Progenitor cell of endocrine pancreas (in vitro differentiated cells): ENCODE measurements around the gene NDC80. TPM values are rescaled to one million over a fixed set of nuclear protein-coding genes. Genes with fewer than 3 reads are reported as not detected.
A peak's percentile ranks its signal among the peaks of the same experiment; 100 is the strongest.

Experiments
- DNase-seq: peaks from one replicate; pipeline ENCODE4 v3.0.0; 2021; ENCODE audit warnings: low spot score; ENCODE audit not compliant: unreplicated experiment
- H3K27ac Mint-ChIP-seq: 2 replicates; pipeline ENCODE4 v1.8.0; 2021; ENCODE audit warnings: mild to moderate bottlenecking, moderate library complexity, mixed read lengths
- H3K27me3 Mint-ChIP-seq: 2 replicates; pipeline ENCODE4 v1.8.0; 2021; ENCODE audit warnings: mixed read lengths
- H3K36me3 Mint-ChIP-seq: 2 replicates; pipeline ENCODE4 v1.8.0; 2022; ENCODE audit warnings: mixed read lengths; ENCODE audit not compliant: insufficient read depth
- H3K4me1 Mint-ChIP-seq: 2 replicates; pipeline ENCODE4 v1.8.0; 2021; ENCODE audit warnings: low read depth, mixed read lengths
- H3K4me3 Mint-ChIP-seq: 2 replicates; pipeline ENCODE4 v1.8.0; 2021; ENCODE audit warnings: low read depth, mild to moderate bottlenecking, moderate library complexity, mixed read lengths
- H3K9me3 Mint-ChIP-seq: 2 replicates; pipeline ENCODE4 v1.8.0; 2021; ENCODE audit warnings: low read depth, mixed read lengths
- total RNA-seq: library from RNA; stranded (reverse); gene quantifications from 2 replicates; pipeline ENCODE4 v1.2.1, GENCODE V29; 2021
- TF ChIP-seq, protein P1 (sequence below): fragments of 200-600 bp; sonication (generic); IDR thresholded peaks from one replicate; pipeline ENCODE4 v1.5.0; 2021; ENCODE audit warnings: antibody characterized with exemption, mild to moderate bottlenecking; ENCODE audit not compliant: unreplicated experiment

Gene NDC80
- total RNA-seq, 1 donor from 2014 or later, result 15.0 TPM

DNA sequence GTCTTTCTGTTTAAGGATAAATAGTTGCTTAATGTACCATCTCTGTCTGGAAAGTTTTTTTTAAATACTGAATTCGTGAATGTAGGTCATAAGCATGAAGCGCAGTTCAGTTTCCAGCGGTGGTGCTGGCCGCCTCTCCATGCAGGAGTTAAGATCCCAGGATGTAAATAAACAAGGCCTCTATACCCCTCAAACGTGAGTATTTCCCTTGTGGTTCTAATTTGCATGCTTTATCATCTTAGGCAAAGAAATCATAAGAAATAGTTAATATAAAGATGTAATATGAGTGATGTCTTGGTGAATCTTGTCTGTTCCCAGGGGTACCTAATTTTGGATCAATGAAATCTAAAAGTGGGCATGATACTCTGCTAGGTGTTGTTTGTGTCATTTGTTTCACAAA lies 1.5 kb downstream of the NDC80 start:
- Mint-ChIP-seq H3K27me3 (no peaks in the 10 kb centered on the region), H3K36me3 (peaks cover under 1% of the 10 kb centered on the region), H3K27ac (no peak overlapping the region), H3K4me3 (peak overlapping the region; percentile 94), H3K4me1 (peaks cover 28% of the 10 kb centered on the region), H3K9me3 (no peaks in the 10 kb centered on the region)
- TF ChIP-seq, protein P1, sequence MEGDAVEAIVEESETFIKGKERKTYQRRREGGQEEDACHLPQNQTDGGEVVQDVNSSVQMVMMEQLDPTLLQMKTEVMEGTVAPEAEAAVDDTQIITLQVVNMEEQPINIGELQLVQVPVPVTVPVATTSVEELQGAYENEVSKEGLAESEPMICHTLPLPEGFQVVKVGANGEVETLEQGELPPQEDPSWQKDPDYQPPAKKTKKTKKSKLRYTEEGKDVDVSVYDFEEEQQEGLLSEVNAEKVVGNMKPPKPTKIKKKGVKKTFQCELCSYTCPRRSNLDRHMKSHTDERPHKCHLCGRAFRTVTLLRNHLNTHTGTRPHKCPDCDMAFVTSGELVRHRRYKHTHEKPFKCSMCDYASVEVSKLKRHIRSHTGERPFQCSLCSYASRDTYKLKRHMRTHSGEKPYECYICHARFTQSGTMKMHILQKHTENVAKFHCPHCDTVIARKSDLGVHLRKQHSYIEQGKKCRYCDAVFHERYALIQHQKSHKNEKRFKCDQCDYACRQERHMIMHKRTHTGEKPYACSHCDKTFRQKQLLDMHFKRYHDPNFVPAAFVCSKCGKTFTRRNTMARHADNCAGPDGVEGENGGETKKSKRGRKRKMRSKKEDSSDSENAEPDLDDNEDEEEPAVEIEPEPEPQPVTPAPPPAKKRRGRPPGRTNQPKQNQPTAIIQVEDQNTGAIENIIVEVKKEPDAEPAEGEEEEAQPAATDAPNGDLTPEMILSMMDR, result no peak
- DNase-seq, result no peak

DNA sequence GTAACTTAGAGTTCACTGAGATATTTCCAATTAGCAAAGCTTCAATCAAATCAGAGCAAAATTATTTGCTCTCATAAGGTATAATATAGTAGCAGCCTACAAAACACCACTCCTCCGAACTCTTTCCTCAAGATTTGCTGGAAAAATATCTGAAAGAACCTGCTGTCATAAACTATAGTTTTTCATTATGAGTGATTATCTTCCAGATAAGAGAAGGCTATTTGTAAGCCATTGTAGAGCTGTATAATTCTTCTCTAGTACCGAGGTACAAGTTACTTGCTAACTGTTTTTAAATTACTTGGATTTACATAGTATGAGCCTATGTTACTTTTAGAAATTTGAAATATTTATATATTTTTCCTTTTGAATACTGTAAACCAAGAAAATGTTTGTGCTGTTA lies 2.1 kb downstream of the NDC80 start:
- TF ChIP-seq, protein P1, result no peak
- H3K9me3 Mint-ChIP-seq, result no peaks in the 10 kb centered on the region
- no peak overlapping the region for H3K27ac Mint-ChIP-seq
- H3K4me3 Mint-ChIP-seq, result peak overlapping the region; percentile 94
- DNase-seq, result no peak
- peaks cover 28% of the 10 kb centered on the region for H3K4me1 Mint-ChIP-seq
- no peaks in the 10 kb centered on the region for H3K27me3 Mint-ChIP-seq
- peaks cover 6% of the 10 kb centered on the region for H3K36me3 Mint-ChIP-seq

DNA sequence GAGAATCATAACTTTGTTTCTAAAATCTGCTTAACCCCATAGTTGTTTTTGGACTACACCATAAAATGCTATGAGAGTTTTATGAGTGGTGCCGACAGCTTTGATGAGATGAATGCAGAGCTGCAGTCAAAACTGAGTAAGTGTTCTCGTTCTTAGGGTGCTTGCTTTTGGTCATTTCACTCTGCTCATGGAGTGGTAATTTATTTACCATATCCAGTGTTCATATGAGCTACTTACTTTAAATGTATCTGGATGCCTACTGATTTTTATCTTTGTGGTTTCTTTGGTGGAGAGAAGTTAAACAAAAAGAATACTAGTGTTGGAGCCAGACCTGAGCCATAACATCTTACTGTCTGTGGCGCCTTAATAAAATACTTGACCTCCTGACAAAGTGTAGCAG lies 16.4 kb downstream of the NDC80 start:
- Mint-ChIP-seq H3K4me3 (no peak overlapping the region), H3K27ac (no peak overlapping the region), H3K9me3 (no peaks in the 10 kb centered on the region), H3K36me3 (peaks cover 7% of the 10 kb centered on the region), H3K27me3 (no peaks in the 10 kb centered on the region), H3K4me1 (peaks cover 4% of the 10 kb centered on the region)
- DNase-seq, result no peak
- TF ChIP-seq, protein P1, result no peak

DNA sequence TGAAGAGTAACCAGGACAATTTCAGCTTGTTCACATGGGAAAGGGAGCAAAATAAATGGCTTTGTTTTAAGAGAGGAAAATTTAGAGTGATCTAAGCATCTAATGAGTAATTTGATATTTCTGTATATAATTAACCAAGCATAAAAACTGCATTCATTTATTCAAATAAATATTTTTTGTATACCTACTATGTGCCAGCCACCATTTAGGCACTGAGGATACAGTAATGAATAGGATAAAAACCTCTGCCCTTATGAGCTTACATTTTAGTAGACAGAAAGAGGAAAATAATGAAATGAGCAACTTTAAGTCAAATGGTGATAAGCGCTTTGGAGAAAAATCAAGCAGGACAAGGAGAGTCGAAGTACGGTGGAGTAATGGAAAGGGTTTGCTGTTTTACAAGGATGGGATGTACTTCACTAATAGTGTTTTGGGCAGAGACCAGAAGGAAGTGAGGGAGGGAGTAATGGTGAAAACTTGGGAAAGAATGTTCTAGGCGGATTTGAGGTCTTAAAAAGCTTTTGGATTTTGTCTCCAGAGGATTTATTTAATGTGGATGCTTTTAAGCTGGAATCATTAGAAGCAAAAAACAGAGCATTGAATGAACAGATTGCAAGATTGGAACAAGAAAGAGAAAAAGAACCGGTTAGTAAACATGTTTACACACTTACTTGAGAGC lies 17.4 kb downstream of the NDC80 start:
- Mint-ChIP-seq H3K27ac (peak overlapping the region; percentile 38), H3K36me3 (peaks cover 7% of the 10 kb centered on the region), H3K27me3 (no peaks in the 10 kb centered on the region), H3K9me3 (no peaks in the 10 kb centered on the region), H3K4me3 (no peak overlapping the region), H3K4me1 (peaks cover 4% of the 10 kb centered on the region)
- TF ChIP-seq, protein P1, result no peak
- DNase-seq, result no peak

DNA sequence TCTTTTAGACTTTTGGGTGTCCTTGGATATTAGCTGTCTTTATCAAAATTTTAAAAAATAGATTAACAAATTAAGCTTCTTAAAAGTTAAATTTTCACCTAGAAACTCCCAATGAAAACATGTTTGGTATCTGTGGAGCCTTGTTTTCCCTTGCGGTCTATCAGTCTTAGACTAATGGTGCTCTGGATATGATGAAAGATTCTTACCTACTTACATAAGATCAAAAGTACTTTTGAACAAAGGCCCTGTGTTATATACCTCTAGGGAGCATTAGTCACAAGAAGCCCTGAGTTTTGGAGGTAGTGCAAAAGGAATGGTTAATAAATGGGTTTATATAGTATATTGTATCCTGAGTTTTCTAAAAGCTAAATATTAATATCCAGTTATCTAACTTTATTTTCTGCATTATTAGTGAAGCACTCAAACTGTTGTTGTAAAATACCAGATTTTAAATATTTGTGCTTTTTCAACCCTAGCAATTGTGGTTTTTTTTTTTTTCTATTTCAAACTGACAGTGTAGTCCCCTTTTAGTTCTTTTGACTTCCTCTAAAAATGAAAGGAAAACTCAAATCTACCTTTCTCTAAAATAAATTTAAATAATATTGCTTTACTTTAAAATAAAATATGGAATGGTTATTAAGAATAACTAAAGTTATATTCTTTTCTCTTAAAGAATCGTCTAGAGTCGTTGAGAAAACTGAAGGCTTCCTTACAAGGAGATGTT lies 18.1 kb downstream of the NDC80 start:
- Mint-ChIP-seq H3K4me1 (peaks cover 4% of the 10 kb centered on the region), H3K4me3 (no peak overlapping the region), H3K27me3 (no peaks in the 10 kb centered on the region), H3K36me3 (peaks cover 8% of the 10 kb centered on the region), H3K27ac (no peak overlapping the region), H3K9me3 (no peaks in the 10 kb centered on the region)
- DNase-seq, result no peak
- TF ChIP-seq, protein P1, result no peak
